Cardiac muscle cell (in vitro differentiated cells and primary cell): ENCODE results near the gene BRF1. TPM values are rescaled to one million over a fixed set of nuclear protein-coding genes. Genes with fewer than 3 reads are reported as not detected.

Experiments
- DNase-seq, 2 donors: peaks; one replicate each; pipeline versions ENCODE4 v3.0.0 to v3.0.0-alpha.2; 2010 to 2017; ENCODE audit warnings: low read depth in 1 of 2, low spot score in 1 of 2
- H3K27ac ChIP-seq: fragments of 200-600 bp; sonication (generic); 2 replicates; pipeline ENCODE4 v1.5.1; 2016
- H3K27me3 ChIP-seq: fragments of 200-600 bp; sonication (generic); 2 replicates; pipeline ENCODE4 v1.6.0; 2016; ENCODE audit warnings: control low read depth
- H3K36me3 ChIP-seq: fragments of 200-600 bp; sonication (generic); 2 replicates; pipeline ENCODE4 v1.5.1; 2016; ENCODE audit warnings: control low read depth
- H3K4me1 ChIP-seq: fragments of 200-600 bp; sonication (generic); 2 replicates; pipeline ENCODE4 v1.8.1; 2017; ENCODE audit warnings: low read depth, mild to moderate bottlenecking, mixed run types
- H3K4me3 ChIP-seq: fragments of 200-600 bp; sonication (generic); 2 replicates; pipeline ENCODE4 v1.5.1; 2016; ENCODE audit warnings: mild to moderate bottlenecking
- H3K9me3 ChIP-seq: fragments of 200-600 bp; sonication (generic); 2 replicates; pipeline ENCODE4 v1.5.1; 2017; ENCODE audit warnings: low read depth, mild to moderate bottlenecking, control low read depth
- polyA plus RNA-seq: library from polyadenylated mRNA; unstranded; fragments of >200 nt; fragmentation: Nextera tagmentation; extraction: Ambion mirVana; gene quantifications from 2 replicates; pipeline ENCODE4 v1.2.1, GENCODE V29; 2016
- total RNA-seq: library from RNA; depleted of rRNA; stranded (reverse); fragments of >200 nt; gene quantifications from 2 replicates; pipeline ENCODE4 v1.2.3, GENCODE V29; 2016
- TF ChIP-seq, protein P1 (sequence below): IDR thresholded peaks from 2 replicates; pipeline ENCODE4 v1.5.1; 2012; ENCODE audit warnings: low read depth, mild to moderate bottlenecking, low read length

Gene BRF1
- total and polyA plus RNA-seq, 2 experiments from 2014 or later, result 26.6 to 82.2 TPM

DNA sequence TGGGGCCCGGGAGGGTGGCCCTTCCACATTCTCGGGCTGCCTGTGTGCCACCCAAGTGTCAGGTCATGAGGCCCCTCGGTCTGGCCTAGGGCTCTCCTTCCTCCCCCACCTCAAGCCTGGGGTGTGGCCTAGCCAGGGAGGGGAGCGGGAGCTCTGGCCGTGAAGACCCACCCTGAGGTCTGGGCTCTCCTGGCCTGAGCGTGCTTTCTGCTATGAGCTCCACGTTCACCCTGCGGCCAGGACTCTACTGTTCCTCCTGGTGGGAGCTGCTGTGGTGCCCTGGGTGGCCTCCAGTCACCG lies 25.7 kb upstream of the BRF1 start:
- no peak overlapping the region for H3K4me3 ChIP-seq
- no peaks in the 10 kb centered on the region for H3K9me3 ChIP-seq
- no peaks in the 10 kb centered on the region for H3K36me3 ChIP-seq
- H3K27ac ChIP-seq, result peak overlapping the region; percentile 16
- peaks cover 55% of the 10 kb centered on the region for H3K4me1 ChIP-seq
- TF ChIP-seq, protein P1, sequence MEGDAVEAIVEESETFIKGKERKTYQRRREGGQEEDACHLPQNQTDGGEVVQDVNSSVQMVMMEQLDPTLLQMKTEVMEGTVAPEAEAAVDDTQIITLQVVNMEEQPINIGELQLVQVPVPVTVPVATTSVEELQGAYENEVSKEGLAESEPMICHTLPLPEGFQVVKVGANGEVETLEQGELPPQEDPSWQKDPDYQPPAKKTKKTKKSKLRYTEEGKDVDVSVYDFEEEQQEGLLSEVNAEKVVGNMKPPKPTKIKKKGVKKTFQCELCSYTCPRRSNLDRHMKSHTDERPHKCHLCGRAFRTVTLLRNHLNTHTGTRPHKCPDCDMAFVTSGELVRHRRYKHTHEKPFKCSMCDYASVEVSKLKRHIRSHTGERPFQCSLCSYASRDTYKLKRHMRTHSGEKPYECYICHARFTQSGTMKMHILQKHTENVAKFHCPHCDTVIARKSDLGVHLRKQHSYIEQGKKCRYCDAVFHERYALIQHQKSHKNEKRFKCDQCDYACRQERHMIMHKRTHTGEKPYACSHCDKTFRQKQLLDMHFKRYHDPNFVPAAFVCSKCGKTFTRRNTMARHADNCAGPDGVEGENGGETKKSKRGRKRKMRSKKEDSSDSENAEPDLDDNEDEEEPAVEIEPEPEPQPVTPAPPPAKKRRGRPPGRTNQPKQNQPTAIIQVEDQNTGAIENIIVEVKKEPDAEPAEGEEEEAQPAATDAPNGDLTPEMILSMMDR, result no peak
- DNase-seq, result no peak
- H3K27me3 ChIP-seq, result no peaks in the 10 kb centered on the region

DNA sequence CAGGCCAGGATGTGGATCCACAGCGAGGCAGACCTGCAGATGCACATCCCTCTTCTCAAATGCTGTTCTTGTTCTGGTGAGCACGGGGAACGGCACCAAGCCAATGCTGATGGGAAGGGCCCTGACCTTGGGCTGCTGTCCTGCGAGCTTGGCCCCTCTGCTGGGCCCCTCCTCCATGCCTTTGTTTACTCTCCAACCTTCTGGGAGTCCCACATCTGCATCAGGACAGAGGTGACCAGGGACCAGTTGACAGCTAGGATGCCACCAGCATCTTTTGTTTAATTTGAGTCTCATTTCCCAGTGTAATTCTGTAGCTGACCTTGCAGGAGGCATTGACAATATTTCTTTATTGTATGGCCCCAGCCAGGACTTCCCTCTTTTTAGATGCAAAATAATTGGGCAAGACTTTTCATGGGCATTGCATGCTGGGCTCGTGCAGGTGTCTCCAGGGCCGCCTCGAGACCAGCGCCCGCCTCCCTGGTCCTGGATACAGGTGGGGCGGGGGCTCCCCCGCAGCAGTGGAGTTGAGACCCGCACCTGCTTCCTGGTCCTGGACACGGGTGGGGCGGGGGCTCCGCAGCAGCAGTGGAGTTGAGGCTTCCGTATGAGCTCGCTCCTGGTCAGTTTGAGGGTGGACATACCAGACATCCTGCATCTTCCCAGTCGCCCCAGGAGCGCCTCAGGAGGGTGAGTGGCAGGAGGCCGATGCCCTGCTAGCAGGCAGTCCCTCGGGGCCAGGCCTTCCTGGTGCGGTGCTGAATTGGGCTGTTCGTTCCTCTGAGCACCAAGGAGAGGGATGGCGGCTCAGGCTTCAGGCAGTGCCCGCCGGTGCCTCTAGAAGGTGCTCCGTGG lies 25.1 kb upstream of the BRF1 start:
- no peak overlapping the region for H3K4me3 ChIP-seq
- peak overlapping the region; percentile 74 for H3K27ac ChIP-seq
- H3K4me1 ChIP-seq, result peaks cover 55% of the 10 kb centered on the region
- no peaks in the 10 kb centered on the region for H3K9me3 ChIP-seq
- no peak for DNase-seq
- no peaks in the 10 kb centered on the region for H3K27me3 ChIP-seq
- TF ChIP-seq, protein P1, result no peak
- H3K36me3 ChIP-seq, result no peaks in the 10 kb centered on the region

DNA sequence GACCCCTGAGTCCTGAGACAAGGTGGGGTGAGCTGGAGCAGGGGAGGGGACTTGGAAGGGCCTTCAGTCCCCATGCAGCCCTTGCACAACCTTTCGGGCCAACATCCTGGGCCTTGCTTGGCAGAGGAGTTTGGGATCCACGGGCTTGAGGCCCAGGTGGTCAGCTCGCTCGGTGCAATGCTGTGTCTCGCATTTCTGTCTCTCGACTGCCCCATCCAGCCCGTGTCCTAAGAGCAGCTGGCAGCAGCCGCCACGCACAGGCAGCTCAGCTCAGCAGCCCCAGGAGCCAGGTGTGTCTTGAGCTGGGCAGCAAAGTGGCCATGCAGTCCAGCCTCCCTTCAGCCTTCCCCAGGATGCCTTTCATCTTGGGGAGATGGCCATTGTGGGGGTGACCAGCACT lies 24.5 kb upstream of the BRF1 start:
- TF ChIP-seq, protein P1, result no peak
- H3K9me3 ChIP-seq, result no peaks in the 10 kb centered on the region
- DNase-seq, result no peak
- H3K36me3 ChIP-seq, result no peaks in the 10 kb centered on the region
- H3K27ac ChIP-seq, result peak overlapping the region; percentile 74
- no peak overlapping the region for H3K4me3 ChIP-seq
- peaks cover 55% of the 10 kb centered on the region for H3K4me1 ChIP-seq
- no peaks in the 10 kb centered on the region for H3K27me3 ChIP-seq

DNA sequence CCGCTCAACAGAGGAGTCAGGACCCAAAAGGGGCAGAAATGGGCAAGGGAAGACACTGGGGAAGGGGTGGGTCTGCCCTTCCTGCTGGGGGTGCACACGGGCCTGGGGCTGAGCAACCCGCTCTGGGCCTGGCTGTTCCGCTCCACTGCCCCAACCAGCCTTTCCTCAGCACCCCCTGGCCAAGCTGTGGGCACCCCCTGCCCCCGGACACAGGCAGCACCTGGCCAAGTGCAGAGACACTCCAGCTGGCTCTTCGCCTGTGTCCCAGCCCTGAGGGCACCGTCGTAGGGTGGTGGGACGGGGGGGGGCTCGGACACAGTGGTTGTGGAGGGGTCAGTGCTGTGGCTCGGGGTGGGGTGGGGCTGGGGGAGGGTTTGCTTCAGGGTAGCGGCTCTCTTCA lies 24.1 kb upstream of the BRF1 start:
- H3K27me3 ChIP-seq, result no peaks in the 10 kb centered on the region
- peak overlapping the region; percentile 74 for H3K27ac ChIP-seq
- H3K36me3 ChIP-seq, result no peaks in the 10 kb centered on the region
- H3K4me1 ChIP-seq, result peaks cover 55% of the 10 kb centered on the region
- H3K4me3 ChIP-seq, result no peak overlapping the region
- TF ChIP-seq, protein P1, result no peak
- no peaks in the 10 kb centered on the region for H3K9me3 ChIP-seq
- DNase-seq, result no peak

DNA sequence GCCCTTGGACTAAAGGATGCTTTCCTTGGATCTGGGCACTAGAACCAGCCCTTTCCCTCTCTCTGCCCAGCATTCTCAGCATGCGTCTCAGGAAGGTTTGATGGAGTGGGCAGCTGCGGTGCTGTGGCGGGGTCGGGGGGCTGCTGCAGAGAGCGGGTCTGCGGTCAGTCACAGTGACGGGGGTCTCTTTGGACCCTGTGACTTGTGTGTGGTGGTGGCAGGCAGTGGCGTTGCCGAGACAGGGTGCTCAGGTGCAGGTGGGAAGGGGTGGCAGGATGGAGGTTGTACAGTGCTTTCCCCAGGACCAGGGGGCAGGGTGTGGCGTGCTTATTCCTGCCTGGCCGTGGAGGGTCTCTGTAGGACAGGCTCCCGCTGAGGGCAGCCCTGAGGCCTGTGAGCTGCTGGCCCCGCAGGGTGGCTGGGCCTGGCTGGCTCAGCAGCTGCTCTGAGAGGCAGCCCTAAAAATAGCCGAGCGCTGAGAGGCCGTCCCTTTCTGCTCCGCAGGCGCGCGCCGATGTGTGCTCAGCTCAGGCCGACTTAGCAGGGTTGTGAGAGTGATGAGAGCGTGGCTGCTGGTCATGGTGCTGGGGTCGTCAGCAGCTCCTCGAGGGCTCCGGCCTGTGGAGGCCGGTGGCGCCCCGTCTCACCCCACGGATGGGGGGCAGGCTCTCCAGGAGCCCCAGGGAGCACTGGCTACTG lies 23.4 kb upstream of the BRF1 start:
- H3K36me3 ChIP-seq, result no peaks in the 10 kb centered on the region
- no peaks in the 10 kb centered on the region for H3K27me3 ChIP-seq
- H3K9me3 ChIP-seq, result no peaks in the 10 kb centered on the region
- H3K4me3 ChIP-seq, result no peak overlapping the region
- TF ChIP-seq, protein P1, result no peak
- peaks cover 55% of the 10 kb centered on the region for H3K4me1 ChIP-seq
- peak overlapping the region; percentile 74 for H3K27ac ChIP-seq
- DNase-seq, result peak in 1 of 2 donors; percentile 87
